CD14-positive monocyte (primary cell): ENCODE results near the gene ST3GAL2. TPM values are rescaled to one million over a fixed set of nuclear protein-coding genes. Genes with fewer than 3 reads are reported as not detected.
A peak's percentile ranks its signal among the peaks of the same experiment; 100 is the strongest.

ENCODE experiments used
- DNase-seq, 3 donors: peaks; one replicate each; pipeline ENCODE4 v3.0.0-alpha.2; 2011 to 2022
- H2AFZ ChIP-seq: 2 replicates; pipeline ENCODE4 v1.6.0; 2012; ENCODE audit warnings: mild to moderate bottlenecking, low read depth, low read length, inconsistent platforms; ENCODE audit not compliant: insufficient read depth, poor library complexity, severe bottlenecking
- H3K27ac ChIP-seq, 2 donors: 1 replicate in 1 of 2; 2 replicates in 1 of 2; pipeline ENCODE4 v1.5.1; 2012 to 2013; ENCODE audit warnings: low read length in 2 of 2, control low read depth in 1 of 2, inconsistent platforms in 1 of 2, low read depth in 1 of 2, mild to moderate bottlenecking in 1 of 2
- H3K27me3 ChIP-seq, 2 donors: one replicate each; pipeline versions ENCODE4 v1.6.0 to v1.6.1; 2011 to 2013; ENCODE audit warnings: low read length in 2 of 2; ENCODE audit not compliant: control insufficient read depth in 2 of 2, insufficient read depth in 2 of 2
- H3K36me3 ChIP-seq, 2 donors: replicated peaks in 1 of 2; 1 replicate in 1 of 2; 2 replicates in 1 of 2; pipeline versions ENCODE4 v1.5.1 to v1.6.1; 2012 to 2013; ENCODE audit warnings: low read length in 2 of 2, control low read depth in 1 of 2, inconsistent platforms in 1 of 2, mild to moderate bottlenecking in 1 of 2; ENCODE audit not compliant: insufficient read depth in 2 of 2, control insufficient read depth in 1 of 2
- H3K4me1 ChIP-seq, 2 donors: 1 replicate in 1 of 2; 2 replicates in 1 of 2; pipeline versions ENCODE4 v1.5.1 to v1.6.1; 2012 to 2013; ENCODE audit warnings: low read length in 2 of 2, control low read depth in 1 of 2, inconsistent platforms in 1 of 2, mild to moderate bottlenecking in 1 of 2, moderate library complexity in 1 of 2; ENCODE audit not compliant: insufficient read depth in 2 of 2, control insufficient read depth in 1 of 2
- H3K4me2 ChIP-seq: replicated peaks from 2 replicates; pipeline ENCODE3; 2012; ENCODE audit warnings: low read length, moderate library complexity, mild to moderate bottlenecking; ENCODE audit not compliant: poor library complexity, severe bottlenecking; ENCODE audit errors: extremely low read depth
- H3K4me3 ChIP-seq, 3 experiments: fragments of 200-600 bp in 1 of 3; sonication (generic) in 1 of 3; replicated peaks in 1 of 3; 1 replicate in 2 of 3; 2 replicates in 1 of 3; pipeline ENCODE4 v1.5.1; 2011 to 2013; ENCODE audit warnings: low read length in 3 of 3, mild to moderate bottlenecking in 3 of 3, control low read depth in 2 of 3, low read depth in 2 of 3, inconsistent platforms in 1 of 3, moderate library complexity in 1 of 3
- H3K79me2 ChIP-seq: 2 replicates; pipeline ENCODE4 v1.6.0; 2012; ENCODE audit warnings: mild to moderate bottlenecking, control low read depth, inconsistent platforms, low read length, moderate library complexity; ENCODE audit not compliant: insufficient read depth
- H3K9ac ChIP-seq: 2 replicates; pipeline ENCODE4 v1.6.0; 2017; ENCODE audit warnings: low read length, mild to moderate bottlenecking; ENCODE audit not compliant: insufficient read depth, poor library complexity, severe bottlenecking
- H3K9me3 ChIP-seq, 2 donors: replicated peaks in 1 of 2; 1 replicate in 1 of 2; 2 replicates in 1 of 2; pipeline versions ENCODE4 v1.5.1 to v1.6.1; 2012 to 2013; ENCODE audit warnings: low read length in 2 of 2, control low read depth in 1 of 2; ENCODE audit not compliant: control insufficient read depth in 1 of 2, insufficient read depth in 1 of 2
- H4K20me1 ChIP-seq: 2 replicates; pipeline ENCODE4 v1.6.0; 2012; ENCODE audit warnings: mild to moderate bottlenecking, low read length, control low read depth, moderate library complexity; ENCODE audit not compliant: insufficient read depth
- H3K27ac Mint-ChIP-seq, 7 donors: one replicate each; pipeline ENCODE4 v1.8.0; 2020; ENCODE audit warnings: mild to moderate bottlenecking in 7 of 7, mixed read lengths in 7 of 7, moderate library complexity in 6 of 7, inconsistent platforms in 2 of 7
- H3K27me3 Mint-ChIP-seq, 3 donors: one replicate each; pipeline ENCODE4 v1.8.0; 2021 to 2022; ENCODE audit warnings: low read depth in 3 of 3, mild to moderate bottlenecking in 3 of 3, mixed read lengths in 3 of 3, moderate library complexity in 3 of 3, inconsistent platforms in 1 of 3
- H3K36me3 Mint-ChIP-seq, 2 donors: one replicate each; pipeline ENCODE4 v1.8.0; 2020; ENCODE audit warnings: mixed read lengths in 2 of 2, inconsistent platforms in 1 of 2, mild to moderate bottlenecking in 1 of 2
- H3K4me1 Mint-ChIP-seq: one replicate; pipeline ENCODE4 v1.8.0; 2020; ENCODE audit warnings: mild to moderate bottlenecking, mixed read lengths
- H3K4me3 Mint-ChIP-seq, 2 donors: one replicate each; pipeline ENCODE4 v1.8.0; 2020; ENCODE audit warnings: mild to moderate bottlenecking in 2 of 2, mixed read lengths in 2 of 2, moderate library complexity in 1 of 2
- H3K9me3 Mint-ChIP-seq, 7 donors: one replicate each; pipeline ENCODE4 v1.8.0; 2020 to 2022; ENCODE audit warnings: mixed read lengths in 7 of 7, mild to moderate bottlenecking in 6 of 7, moderate library complexity in 6 of 7, inconsistent platforms in 2 of 7
- WGBS: methylation state at CpG from one replicate; pipeline ENCODE4 v1.1.5; 2013; ENCODE audit warnings: missing lambda C conversion rate; ENCODE audit not compliant: insufficient coverage; 5-methylcytosine and 5-hydroxymethylcytosine counted together
- intact Hi-C, 2 donors: fragments of 100-400 bp; cut with micrococcal nuclease; formaldehyde crosslinking; loops; one replicate each; pipeline versions ENCODE4 v1.15.0 to v1.15.1; 2023
- polyA plus RNA-seq, 3 donors: library from polyadenylated mRNA; depleted of rRNA in 1 of 3; unstranded in 2 of 3; stranded (reverse) in 1 of 3; fragments of 300-500 nt in 2 of 3; fragments of >200 nt in 1 of 3; fragmentation: Illumina TruSeq in 2 of 3; gene quantifications; 1 replicate in 2 of 3; 2 replicates in 1 of 3; pipeline ENCODE4 v1.2.3, GENCODE V29; 2012 to 2021
- TF ChIP-seq, protein P1 (sequence below): fragments of 200-600 bp; IDR thresholded peaks from one replicate; pipeline ENCODE4 v1.8.0; 2022; ENCODE audit warnings: antibody characterized with exemption, mild to moderate bottlenecking

Gene ST3GAL2
- polyA plus RNA-seq, 3 donors, result 13.5 to 20.0 (median 18.4) TPM

DNA sequence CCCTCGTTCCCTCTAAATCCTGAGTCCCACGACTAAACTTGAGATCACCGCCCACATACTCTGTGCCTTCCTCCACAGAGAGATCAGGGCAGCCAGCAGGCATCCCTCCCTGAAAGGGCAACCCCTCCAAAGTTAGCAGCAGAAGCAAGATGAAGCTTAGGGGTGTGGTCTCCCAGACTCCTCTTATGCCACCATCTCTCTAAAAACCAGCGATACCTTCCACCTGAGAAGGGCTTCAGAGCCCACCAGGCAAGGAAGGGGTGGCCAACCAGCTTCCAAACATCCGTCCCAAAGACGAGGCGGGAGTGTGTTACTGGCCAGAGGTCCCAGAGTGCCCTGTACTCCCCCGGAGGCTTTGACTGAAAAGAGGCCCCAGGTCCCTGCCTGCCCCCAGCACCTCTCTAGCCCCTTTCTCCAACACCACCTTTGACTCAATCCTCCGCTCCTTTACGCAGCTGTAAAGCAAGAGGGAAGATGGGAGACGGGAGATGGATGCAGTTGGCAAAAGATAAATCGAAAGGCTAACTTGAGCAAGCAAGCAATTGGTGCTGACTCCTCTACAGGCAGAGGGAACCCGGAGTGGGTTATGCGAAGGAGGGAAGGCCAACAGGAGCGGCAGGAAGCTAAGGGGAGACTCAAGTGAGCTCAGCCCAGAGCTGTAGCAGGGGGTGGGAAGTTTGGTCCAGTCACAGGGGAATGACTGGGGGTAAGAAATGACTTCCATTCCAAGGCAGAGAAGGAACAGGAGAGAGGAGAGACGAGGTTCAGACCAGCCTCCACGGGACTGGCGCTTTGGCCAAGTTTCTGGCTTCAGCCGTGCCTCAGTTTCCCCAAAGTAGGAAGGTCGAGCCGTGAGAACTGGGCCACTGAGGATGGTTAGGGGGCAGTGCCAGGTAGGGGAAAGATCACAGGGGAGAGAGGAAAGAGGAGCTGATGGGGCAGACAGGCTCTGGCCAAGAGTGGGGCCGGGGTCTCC, 1.0 kb downstream of the ST3GAL2 start:
- Histone ChIP-seq H3K4me1 (peaks cover 35 to 47% of the 10 kb centered on the region in 2 donors), H4K20me1 (peaks cover 29% of the 10 kb centered on the region), H3K27ac (peak overlapping the region in 1 of 2 donors; percentile 73), H3K79me2 (peaks cover 33% of the 10 kb centered on the region), H3K4me2 (peak overlapping the region; percentile 100), H3K27me3 (no peaks in the 10 kb centered on the region), H3K36me3 (peaks cover 4 to 7% of the 10 kb centered on the region in 2 donors), H2AFZ (peak overlapping the region; percentile 99), H3K9me3 (no peaks in the 10 kb centered on the region), H3K4me3 (peak overlapping the region; percentile 66 to 96 (median 91)), H3K9ac (peak overlapping the region; percentile 70)
- Mint-ChIP-seq H3K36me3 (peaks cover 14 to 15% of the 10 kb centered on the region in 2 donors), H3K27ac (peak overlapping the region; percentile 77 to 95 (median 89)), H3K4me3 (peak overlapping the region; percentile 98 to 100), H3K9me3 (no peaks in the 10 kb centered on the region), H3K4me1 (peaks cover 50% of the 10 kb centered on the region), H3K27me3 (peaks cover 2 to 6% (median 5%) of the 10 kb centered on the region in 3 donors)
- DNase-seq, result peak in 1 of 3 donors; percentile 43
- 19% methylated on average over 16 of the region's 22 CpGs for WGBS
- TF ChIP-seq, protein P1, sequence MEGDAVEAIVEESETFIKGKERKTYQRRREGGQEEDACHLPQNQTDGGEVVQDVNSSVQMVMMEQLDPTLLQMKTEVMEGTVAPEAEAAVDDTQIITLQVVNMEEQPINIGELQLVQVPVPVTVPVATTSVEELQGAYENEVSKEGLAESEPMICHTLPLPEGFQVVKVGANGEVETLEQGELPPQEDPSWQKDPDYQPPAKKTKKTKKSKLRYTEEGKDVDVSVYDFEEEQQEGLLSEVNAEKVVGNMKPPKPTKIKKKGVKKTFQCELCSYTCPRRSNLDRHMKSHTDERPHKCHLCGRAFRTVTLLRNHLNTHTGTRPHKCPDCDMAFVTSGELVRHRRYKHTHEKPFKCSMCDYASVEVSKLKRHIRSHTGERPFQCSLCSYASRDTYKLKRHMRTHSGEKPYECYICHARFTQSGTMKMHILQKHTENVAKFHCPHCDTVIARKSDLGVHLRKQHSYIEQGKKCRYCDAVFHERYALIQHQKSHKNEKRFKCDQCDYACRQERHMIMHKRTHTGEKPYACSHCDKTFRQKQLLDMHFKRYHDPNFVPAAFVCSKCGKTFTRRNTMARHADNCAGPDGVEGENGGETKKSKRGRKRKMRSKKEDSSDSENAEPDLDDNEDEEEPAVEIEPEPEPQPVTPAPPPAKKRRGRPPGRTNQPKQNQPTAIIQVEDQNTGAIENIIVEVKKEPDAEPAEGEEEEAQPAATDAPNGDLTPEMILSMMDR, result no peak
- intact Hi-C loops, result loop anchor here (2.0 to 5.0 kb wide), 2 partner anchors 33 to 46 kb away; no protein-coding TSS in a partner anchor

DNA sequence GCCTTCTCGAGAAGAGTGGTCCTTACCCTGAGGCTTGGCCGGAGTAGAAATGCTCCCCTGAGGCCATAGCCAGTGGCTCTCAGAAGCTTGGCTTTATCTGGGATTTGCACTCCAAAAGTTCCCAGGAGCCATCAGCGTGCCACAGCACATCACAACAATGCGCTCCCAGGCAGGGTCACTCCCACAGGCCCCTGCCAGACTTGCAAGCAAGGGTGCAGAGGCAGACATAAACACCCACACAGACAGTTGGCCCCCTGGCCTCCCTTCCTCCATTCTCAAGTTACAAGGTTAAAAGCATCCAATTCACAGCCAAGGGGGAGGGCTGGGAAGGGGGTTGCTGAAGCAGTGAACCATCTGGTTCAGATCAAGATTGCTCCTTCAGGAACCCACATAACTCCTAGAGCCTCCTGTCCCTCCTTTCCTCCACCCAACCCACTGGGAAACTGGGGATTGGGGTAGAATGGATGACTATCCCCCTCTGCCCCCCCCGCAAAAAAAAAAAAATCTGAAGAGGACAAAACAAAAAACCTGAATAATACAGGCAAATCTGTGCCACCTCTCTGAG, 1.8 kb downstream of the ST3GAL2 start:
- Histone ChIP-seq H3K79me2 (peaks cover 38% of the 10 kb centered on the region), H3K27ac (no peak overlapping the region), H2AFZ (no peak overlapping the region), H3K36me3 (peaks cover 4 to 7% of the 10 kb centered on the region in 2 donors), H3K9me3 (no peaks in the 10 kb centered on the region), H3K27me3 (no peaks in the 10 kb centered on the region), H3K4me3 (peak overlapping the region in 1 of 3 experiments; percentile 96), H3K9ac (no peak overlapping the region), H3K4me2 (peak overlapping the region; percentile 100), H4K20me1 (peaks cover 30% of the 10 kb centered on the region), H3K4me1 (peaks cover 43 to 55% of the 10 kb centered on the region in 2 donors)
- peak overlapping the region; percentile 41 to 98 for H3K4me3 Mint-ChIP-seq
- H3K9me3 Mint-ChIP-seq, result no peaks in the 10 kb centered on the region
- peaks cover 14 to 15% of the 10 kb centered on the region in 2 donors for H3K36me3 Mint-ChIP-seq
- WGBS, result 100% methylated on average over 3 of the region's 5 CpGs
- intact Hi-C loops, result loop anchor here in 1 of 2 donors (5.0 kb wide), 1 partner anchor 45 kb away; no protein-coding TSS in a partner anchor
- peaks cover 58% of the 10 kb centered on the region for H3K4me1 Mint-ChIP-seq
- DNase-seq, result no peak
- TF ChIP-seq, protein P1, result no peak
- peaks cover 2 to 6% (median 5%) of the 10 kb centered on the region in 3 donors for H3K27me3 Mint-ChIP-seq
- H3K27ac Mint-ChIP-seq, result peak overlapping the region in 4 of 7 donors; percentile 8 to 82 (median 65)
